RWPE1 (cell line): ENCODE measurements around the gene PSMD9.
"Not testable (repeated sequence)": the region's sequence is repeated elsewhere in the genome, so short reads cannot be mapped to it uniquely, and the experiment has no call there.

ENCODE experiments used
- CTCF ChIA-PET: fragments of 350-600 bp; sonication (Branson Sonifier 250); formaldehyde crosslinking; extraction: SDS; loops from one replicate; lab custom pipeline; 2021; lab: Yijun Ruan, JAX
- POLR2A ChIA-PET: fragments of 400-600 bp; formaldehyde crosslinking; extraction: SDS; loops from one replicate; lab custom pipeline; 2020; ENCODE audit warnings: antibody characterized with exemption; ENCODE audit not compliant: low non-redundant PET; lab: Yijun Ruan, JAX
- DNase-seq: peaks from one replicate; pipeline ENCODE4 v3.0.0; 2012; ENCODE audit warnings: low spot score
- H3K27ac ChIP-seq: fragments of 450-650 bp; 2 replicates; pipeline ENCODE4 v1.5.1; 2017
- CTCF ChIP-seq: fragments of 450-650 bp; conservative IDR thresholded peaks from 2 replicates; pipeline ENCODE4 v1.5.1; 2017; ENCODE audit warnings: low read depth, mild to moderate bottlenecking

The PSMD9 gene

DNA sequence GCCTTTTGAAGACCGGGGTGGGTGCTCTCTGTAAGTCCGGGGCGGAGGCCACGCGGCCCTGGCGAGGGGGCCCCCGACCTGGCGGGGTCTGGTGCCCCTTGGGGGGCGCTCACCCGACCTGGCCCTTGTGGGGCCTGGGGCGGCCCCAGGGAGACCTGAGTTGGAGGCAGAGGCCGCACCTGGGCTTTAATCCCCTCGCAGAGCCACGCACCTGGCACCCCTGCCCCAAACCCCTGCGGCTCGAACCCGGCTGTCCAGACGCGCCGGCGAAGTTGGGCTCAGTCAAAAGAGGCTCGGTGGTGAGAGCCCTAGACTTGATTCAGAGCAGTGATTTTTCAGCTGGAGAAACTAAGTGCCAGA lies 30.1 kb downstream of the PSMD9 start:
- no peak for DNase-seq
- POLR2A ChIA-PET, result no interaction called here
- peak overlapping the region; percentile 81 for H3K27ac ChIP-seq
- TF ChIP-seq CTCF, result no peak
- CTCF ChIA-PET, result interaction anchor here (0.6 to 0.7 kb wide), 2 partner anchors 106 to 235 kb away, joined by 3 read pairs; no protein-coding TSS in a partner anchor

GRCh38 chr12:121921066-121921465 lies 32.5 kb downstream of the PSMD9 start:
- ChIA-PET POLR2A (no interaction called here), CTCF (interaction anchor here (0.7 kb wide), 1 partner anchor 210 kb away, joined by 3 read pairs; no protein-coding TSS in a partner anchor)
- no peak for TF ChIP-seq CTCF
- no peak for DNase-seq
- H3K27ac ChIP-seq, result peak overlapping the region; percentile 33; the same call in 1 of the 2 replicates

DNA sequence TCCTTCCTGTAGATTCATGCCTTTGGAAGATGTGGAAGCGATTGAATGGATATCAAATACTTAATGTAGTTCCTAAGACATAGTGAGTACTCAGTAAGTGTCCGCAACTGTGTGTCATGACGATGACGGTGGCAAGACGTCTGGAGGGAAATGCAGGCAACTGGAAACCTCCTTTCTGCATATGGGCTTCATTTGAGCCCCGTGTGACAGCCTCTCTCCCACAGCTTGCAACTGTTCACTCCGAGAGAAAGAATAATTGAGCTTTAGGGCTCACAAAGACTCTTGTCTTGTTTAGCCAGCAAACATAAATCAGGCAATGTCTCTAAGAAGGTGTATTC lies 36.7 kb downstream of the PSMD9 start:
- CTCF ChIA-PET, result no interaction called here
- no peak for DNase-seq
- no peak for TF ChIP-seq CTCF
- POLR2A ChIA-PET, result no interaction called here
- H3K27ac ChIP-seq, result peak overlapping the region; percentile 89

DNA sequence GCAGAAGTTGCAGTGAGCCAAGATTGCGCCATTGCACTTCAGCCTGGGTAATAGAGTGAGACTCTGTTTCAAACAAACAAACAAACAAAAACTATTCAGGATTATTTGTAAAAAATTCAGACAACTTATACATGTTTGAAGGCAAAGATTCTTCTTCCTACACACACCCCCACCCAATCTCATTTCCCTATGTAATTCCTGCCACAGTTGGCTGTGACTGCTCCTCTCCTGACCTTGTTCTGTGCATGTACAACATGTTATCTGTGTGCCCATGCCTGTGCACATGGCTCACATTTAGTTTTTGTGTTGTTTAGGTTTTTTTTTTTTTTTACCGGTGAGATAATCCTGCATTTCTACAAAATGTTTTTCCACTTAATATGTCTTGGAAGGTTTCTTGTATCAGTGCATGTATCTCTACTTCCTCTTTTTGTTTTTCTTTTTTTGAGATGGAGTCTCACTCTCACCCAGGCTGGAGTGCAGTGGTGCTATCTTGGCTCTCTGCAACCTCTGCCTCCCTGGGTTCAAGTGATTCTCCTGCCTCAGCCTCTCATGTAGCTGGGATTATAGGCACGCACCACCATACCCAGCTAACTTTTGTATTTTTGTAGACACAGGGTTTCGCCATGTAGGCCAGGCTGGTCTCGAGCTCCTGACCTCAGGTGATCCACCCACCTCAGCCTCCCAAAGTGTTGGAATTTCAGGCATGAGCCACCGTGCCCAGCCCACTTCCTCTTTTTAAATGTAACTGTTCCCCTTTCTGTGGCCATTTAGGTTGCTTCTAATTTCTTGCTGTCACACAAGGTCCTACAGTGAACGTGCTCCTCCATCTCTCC lies 38.5 kb downstream of the PSMD9 start:
- no peak for TF ChIP-seq CTCF
- H3K27ac ChIP-seq, result peak overlapping the region; percentile 89
- ChIA-PET CTCF (no interaction called here), POLR2A (no interaction called here)
- no peak for DNase-seq

DNA sequence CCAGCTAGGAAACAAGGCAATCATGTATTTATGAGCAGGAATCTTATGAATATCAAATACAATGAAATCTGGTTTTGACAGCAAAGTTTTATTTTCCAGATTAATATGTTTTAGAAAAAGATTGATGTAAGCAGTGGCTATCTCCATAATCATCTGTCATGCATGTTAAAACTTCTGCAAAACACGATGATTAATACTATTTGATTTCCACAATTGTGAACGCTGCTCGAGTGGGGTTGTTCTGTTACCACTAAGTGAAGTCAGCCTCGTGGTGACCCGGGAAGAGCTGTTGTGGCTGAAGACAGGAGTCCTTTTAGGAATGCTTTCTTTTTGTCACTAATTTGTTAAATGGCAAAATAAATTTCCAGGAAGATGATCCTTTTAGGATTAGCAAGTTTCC lies 39.2 kb downstream of the PSMD9 start:
- CTCF ChIA-PET, result interaction anchor here (1.0 kb wide), 1 partner anchor 133 kb away, joined by 3 read pairs; no protein-coding TSS in a partner anchor
- DNase-seq, result no peak
- no peak for TF ChIP-seq CTCF
- POLR2A ChIA-PET, result no interaction called here
- no peak overlapping the region for H3K27ac ChIP-seq

DNA sequence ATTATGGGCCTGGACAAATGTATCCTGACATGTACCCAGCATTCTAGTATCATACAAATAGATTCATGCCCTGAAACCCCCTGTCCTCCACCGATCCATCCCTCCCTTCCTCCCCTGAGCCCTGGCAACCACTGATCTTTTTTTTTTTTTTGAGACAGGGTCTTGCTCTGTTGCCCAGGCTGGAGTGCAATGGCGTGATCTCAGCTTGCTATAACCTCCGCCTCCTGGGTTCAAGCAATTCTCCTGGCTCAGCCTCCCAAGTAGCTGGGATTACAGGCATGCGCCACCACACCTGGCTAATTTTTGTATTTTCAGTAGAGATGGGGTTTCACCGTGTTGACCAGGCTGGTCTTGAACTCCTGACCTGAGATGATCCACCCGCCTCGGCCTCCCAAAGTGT lies 41.0 kb downstream of the PSMD9 start:
- POLR2A ChIA-PET, result interaction anchor here (0.6 kb wide), 1 partner anchor 75 kb away, joined by 4 read pairs; no protein-coding TSS in a partner anchor
- DNase-seq, CTCF ChIA-PET, H3K27ac ChIP-seq: not testable (repeated sequence)

DNA sequence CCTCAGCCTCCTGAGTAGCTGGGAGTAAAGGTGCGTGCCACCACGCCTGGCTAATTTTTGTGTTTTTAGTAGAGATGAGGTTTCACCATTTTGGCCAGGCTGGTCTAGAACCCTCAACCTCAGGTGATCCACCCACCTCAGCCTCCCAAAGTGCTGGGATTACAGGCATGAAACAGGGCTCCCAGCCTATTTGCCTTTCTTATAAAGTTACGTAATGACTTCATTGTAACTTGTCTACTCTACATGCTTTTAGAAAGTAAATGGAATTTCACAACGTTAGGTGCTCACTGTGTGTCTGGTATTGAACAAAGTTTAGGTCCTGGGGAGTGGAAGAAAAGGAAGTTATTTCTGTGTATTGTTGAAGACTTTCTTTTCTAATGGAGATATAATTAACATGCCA lies 42.3 kb downstream of the PSMD9 start:
- DNase-seq, result no peak
- POLR2A ChIA-PET, result no interaction called here

More for the DNA sequence above, 42.3 kb downstream of the PSMD9 start:
- CTCF ChIA-PET, result no interaction called here
- TF ChIP-seq CTCF, result no peak
- H3K27ac ChIP-seq, result no peak overlapping the region
